ENCODE measurements around the gene MORN4. TPM values are rescaled to one million over a fixed set of nuclear protein-coding genes. Genes with fewer than 3 reads are reported as not detected.
"Not testable (repeated sequence)": the region's sequence is repeated elsewhere in the genome, so short reads cannot be mapped to it uniquely, and the experiment has no call there.

Gene MORN4
- polyA plus RNA-seq, 1 of the 3 experiments (the other 2 are of a cell fraction) = 31.4 TPM

- TF ChIP-seq, protein P1, sequence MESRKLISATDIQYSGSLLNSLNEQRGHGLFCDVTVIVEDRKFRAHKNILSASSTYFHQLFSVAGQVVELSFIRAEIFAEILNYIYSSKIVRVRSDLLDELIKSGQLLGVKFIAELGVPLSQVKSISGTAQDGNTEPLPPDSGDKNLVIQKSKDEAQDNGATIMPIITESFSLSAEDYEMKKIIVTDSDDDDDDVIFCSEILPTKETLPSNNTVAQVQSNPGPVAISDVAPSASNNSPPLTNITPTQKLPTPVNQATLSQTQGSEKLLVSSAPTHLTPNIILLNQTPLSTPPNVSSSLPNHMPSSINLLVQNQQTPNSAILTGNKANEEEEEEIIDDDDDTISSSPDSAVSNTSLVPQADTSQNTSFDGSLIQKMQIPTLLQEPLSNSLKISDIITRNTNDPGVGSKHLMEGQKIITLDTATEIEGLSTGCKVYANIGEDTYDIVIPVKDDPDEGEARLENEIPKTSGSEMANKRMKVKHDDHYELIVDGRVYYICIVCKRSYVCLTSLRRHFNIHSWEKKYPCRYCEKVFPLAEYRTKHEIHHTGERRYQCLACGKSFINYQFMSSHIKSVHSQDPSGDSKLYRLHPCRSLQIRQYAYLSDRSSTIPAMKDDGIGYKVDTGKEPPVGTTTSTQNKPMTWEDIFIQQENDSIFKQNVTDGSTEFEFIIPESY (IDR thresholded peaks at IDR 0.05; ENCODE audit: borderline replicate concordance, low read depth) = no peak
- TF ChIP-seq NRF1 (IDR thresholded peaks at IDR 0.05; ENCODE audit: low read depth, low read length) = peak; percentile 90
- TF ChIP-seq, protein P2, sequence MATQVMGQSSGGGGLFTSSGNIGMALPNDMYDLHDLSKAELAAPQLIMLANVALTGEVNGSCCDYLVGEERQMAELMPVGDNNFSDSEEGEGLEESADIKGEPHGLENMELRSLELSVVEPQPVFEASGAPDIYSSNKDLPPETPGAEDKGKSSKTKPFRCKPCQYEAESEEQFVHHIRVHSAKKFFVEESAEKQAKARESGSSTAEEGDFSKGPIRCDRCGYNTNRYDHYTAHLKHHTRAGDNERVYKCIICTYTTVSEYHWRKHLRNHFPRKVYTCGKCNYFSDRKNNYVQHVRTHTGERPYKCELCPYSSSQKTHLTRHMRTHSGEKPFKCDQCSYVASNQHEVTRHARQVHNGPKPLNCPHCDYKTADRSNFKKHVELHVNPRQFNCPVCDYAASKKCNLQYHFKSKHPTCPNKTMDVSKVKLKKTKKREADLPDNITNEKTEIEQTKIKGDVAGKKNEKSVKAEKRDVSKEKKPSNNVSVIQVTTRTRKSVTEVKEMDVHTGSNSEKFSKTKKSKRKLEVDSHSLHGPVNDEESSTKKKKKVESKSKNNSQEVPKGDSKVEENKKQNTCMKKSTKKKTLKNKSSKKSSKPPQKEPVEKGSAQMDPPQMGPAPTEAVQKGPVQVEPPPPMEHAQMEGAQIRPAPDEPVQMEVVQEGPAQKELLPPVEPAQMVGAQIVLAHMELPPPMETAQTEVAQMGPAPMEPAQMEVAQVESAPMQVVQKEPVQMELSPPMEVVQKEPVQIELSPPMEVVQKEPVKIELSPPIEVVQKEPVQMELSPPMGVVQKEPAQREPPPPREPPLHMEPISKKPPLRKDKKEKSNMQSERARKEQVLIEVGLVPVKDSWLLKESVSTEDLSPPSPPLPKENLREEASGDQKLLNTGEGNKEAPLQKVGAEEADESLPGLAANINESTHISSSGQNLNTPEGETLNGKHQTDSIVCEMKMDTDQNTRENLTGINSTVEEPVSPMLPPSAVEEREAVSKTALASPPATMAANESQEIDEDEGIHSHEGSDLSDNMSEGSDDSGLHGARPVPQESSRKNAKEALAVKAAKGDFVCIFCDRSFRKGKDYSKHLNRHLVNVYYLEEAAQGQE (IDR thresholded peaks at IDR 0.05; ENCODE audit: low read depth, low read length) = no peak
- peak in 1 of 2 experiments; percentile 26; a peak in 1 of 4 replicates for TF ChIP-seq EP300 (IDR thresholded peaks at IDR 0.05; ENCODE audit: borderline replicate concordance in 1 of 2, low read depth in 1 of 2, low read length in 1 of 2)
- peak; percentile 77 for TF ChIP-seq TAF1 (IDR thresholded peaks at IDR 0.05; ENCODE audit: borderline replicate concordance, low read depth, low read length)
- TF ChIP-seq GATA2 (CRISPR knock-in tag; IDR thresholded peaks at IDR 0.05) = no peak
Observed at GRCh38 chr10:97640174-97640867, 7.0 kb upstream of the MORN4 start, which contains the start of gene PI4K2A (continued).

- CTCF ChIA-PET = interaction anchor here (1.1 kb wide), 1 partner anchor 63 kb away, joined by 3 read pairs; no protein-coding TSS in a partner anchor
- H3K9ac ChIP-seq; H3K4me2 ChIP-seq; DNase-seq; H3K9me2 ChIP-seq; H3K9me3 ChIP-seq; POLR2A ChIA-PET; H2AFZ ChIP-seq (ENCODE audit: low read depth); H3K27ac ChIP-seq (ENCODE audit: low read depth in 2 of 2, low read length in 1 of 2); H3K4me3 ChIP-seq (ENCODE audit: low read depth in 2 of 2, low read length in 1 of 2); H3K4me1 ChIP-seq (ENCODE audit: control insufficient read depth in 1 of 2, insufficient read depth in 2 of 2, low read depth in 1 of 2, low read length in 1 of 2); H3K27me3 ChIP-seq (ENCODE audit: insufficient read depth); H3F3A ChIP-seq (replicated peaks; ENCODE audit: insufficient read depth); H3K36me3 ChIP-seq (replicated peaks in 1 of 2; ENCODE audit: control insufficient read depth in 1 of 2, insufficient read depth in 2 of 2, low read length in 1 of 2); H4K20me1 ChIP-seq (ENCODE audit: insufficient read depth): not testable (repeated sequence)
- 73% methylated on average over 3 of the region's 3 CpGs for WGBS (ENCODE audit: low lambda C conversion rate)
- H3K79me2 ChIP-seq (ENCODE audit: insufficient read depth) = peaks cover 34% of the 10 kb centered on the region
Observed at GRCh38 chr10:97639090-97639489, 5.8 kb upstream of the MORN4 start.

GRCh38 chr10:97635577-97635976 is 2.3 kb upstream of the MORN4 start:
- Histone ChIP-seq H3K36me3 (replicated peaks in 1 of 2; ENCODE audit: control insufficient read depth in 1 of 2, insufficient read depth in 2 of 2, low read length in 1 of 2) (no peaks in the 10 kb centered on the region), H3K79me2 (ENCODE audit: insufficient read depth) (peaks cover 17% of the 10 kb centered on the region), H3K4me3 (ENCODE audit: low read depth in 2 of 2, low read length in 1 of 2) (no peak overlapping the region), H3K9me2 (no peaks in the 10 kb centered on the region), H3K9me3 (no peaks in the 10 kb centered on the region), H4K20me1 (ENCODE audit: insufficient read depth) (no peaks in the 10 kb centered on the region), H3K27me3 (ENCODE audit: insufficient read depth) (no peaks in the 10 kb centered on the region), H2AFZ (ENCODE audit: low read depth) (no peak overlapping the region), H3K9ac (no peak overlapping the region), H3K4me1 (ENCODE audit: control insufficient read depth in 1 of 2, insufficient read depth in 2 of 2, low read depth in 1 of 2, low read length in 1 of 2) (peaks cover 4% of the 10 kb centered on the region in 2 experiments; a peak in 2 of 4 replicates), H3F3A (replicated peaks; ENCODE audit: insufficient read depth) (peaks cover 6% of the 10 kb centered on the region), H3K4me2 (no peak overlapping the region), H3K27ac (ENCODE audit: low read depth in 2 of 2, low read length in 1 of 2) (no peak overlapping the region)
- ChIA-PET CTCF (interaction anchor here (0.9 kb wide), 1 partner anchor 41 kb away, joined by 4 read pairs; no protein-coding TSS in a partner anchor), POLR2A (no interaction called here)
- 68% methylated on average over 1 of the region's 1 CpG for WGBS (ENCODE audit: low lambda C conversion rate)
- no peak for DNase-seq
- TF ChIP-seq, protein P1 (IDR thresholded peaks at IDR 0.05; ENCODE audit: borderline replicate concordance, low read depth) = no peak
- TF ChIP-seq MAX (IDR thresholded peaks at IDR 0.05; ENCODE audit: low read depth) = no peak
- no peak for TF ChIP-seq TAF1 (IDR thresholded peaks at IDR 0.05; ENCODE audit: borderline replicate concordance, low read depth, low read length)
